Measurements from ENCODE around the gene CALB2.

DNA sequence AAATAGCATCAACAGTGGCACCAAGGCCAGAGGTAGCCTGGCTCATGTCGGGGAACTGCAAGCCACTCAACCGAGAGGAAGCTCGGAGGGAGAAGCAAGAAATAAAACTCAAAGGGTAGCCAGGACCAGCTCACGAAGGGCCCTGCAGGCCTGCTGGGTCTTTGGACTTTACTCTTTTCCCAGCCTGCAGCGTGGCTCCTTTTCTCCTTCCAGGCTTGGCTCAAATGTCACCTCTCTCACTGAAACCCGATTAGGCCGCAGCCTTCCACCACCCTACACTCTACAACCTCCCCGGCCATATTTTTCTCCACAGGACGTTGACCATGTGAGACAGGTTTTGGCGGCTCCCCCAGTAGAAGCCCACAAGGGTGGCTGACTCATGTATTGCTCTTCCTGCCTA, 38.1 kb downstream of the CALB2 start:
- TF ChIP-seq, protein P1, sequence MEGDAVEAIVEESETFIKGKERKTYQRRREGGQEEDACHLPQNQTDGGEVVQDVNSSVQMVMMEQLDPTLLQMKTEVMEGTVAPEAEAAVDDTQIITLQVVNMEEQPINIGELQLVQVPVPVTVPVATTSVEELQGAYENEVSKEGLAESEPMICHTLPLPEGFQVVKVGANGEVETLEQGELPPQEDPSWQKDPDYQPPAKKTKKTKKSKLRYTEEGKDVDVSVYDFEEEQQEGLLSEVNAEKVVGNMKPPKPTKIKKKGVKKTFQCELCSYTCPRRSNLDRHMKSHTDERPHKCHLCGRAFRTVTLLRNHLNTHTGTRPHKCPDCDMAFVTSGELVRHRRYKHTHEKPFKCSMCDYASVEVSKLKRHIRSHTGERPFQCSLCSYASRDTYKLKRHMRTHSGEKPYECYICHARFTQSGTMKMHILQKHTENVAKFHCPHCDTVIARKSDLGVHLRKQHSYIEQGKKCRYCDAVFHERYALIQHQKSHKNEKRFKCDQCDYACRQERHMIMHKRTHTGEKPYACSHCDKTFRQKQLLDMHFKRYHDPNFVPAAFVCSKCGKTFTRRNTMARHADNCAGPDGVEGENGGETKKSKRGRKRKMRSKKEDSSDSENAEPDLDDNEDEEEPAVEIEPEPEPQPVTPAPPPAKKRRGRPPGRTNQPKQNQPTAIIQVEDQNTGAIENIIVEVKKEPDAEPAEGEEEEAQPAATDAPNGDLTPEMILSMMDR (conservative IDR thresholded peaks at IDR 0.05; ENCODE audit: low read depth, low read length), result no peak
- no peak for TF ChIP-seq EZH2 (IDR thresholded peaks at IDR 0.05; ENCODE audit: borderline replicate concordance, low read depth, low read length, poor library complexity, severe bottlenecking)

Measured in A673 (cell line).